HL-60 (cell line): Measurements from ENCODE around the gene BRIP1.

Experiments used
- DNase-seq, 2 experiments: peaks; one replicate each; pipeline ENCODE4 v3.0.0-alpha.2; 2010 to 2020; ENCODE audit warnings: low read depth in 1 of 2, low spot score in 1 of 2
- H3K27ac ChIP-seq: fragments of 250-450 bp; sonication (Bioruptor Pico); replicated peaks from 2 replicates; pipeline ENCODE4 v1.5.1; 2020; ENCODE audit warnings: mild to moderate bottlenecking, moderate library complexity
- H3K27me3 ChIP-seq: fragments of 250-450 bp; sonication (Bioruptor Pico); 2 replicates; pipeline ENCODE4 v1.5.1; 2021; ENCODE audit warnings: mild to moderate bottlenecking, moderate library complexity; ENCODE audit not compliant: insufficient read depth, poor library complexity, severe bottlenecking
- H3K4me3 ChIP-seq: replicated peaks from 2 replicates; pipeline ENCODE4 v1.5.1; 2011; ENCODE audit warnings: mild to moderate bottlenecking, control low read depth, low read length; ENCODE audit not compliant: insufficient read depth
- CTCF ChIP-seq: IDR thresholded peaks from one replicate; pipeline ENCODE4 v1.5.1; 2011; ENCODE audit warnings: low read length, control low read depth, inconsistent platforms; ENCODE audit not compliant: insufficient read depth
- GABPA ChIP-seq: IDR thresholded peaks from 2 replicates; pipeline ENCODE4 v1.6.1; 2012; ENCODE audit warnings: low read depth
- POLR2AphosphoS5 ChIP-seq: IDR thresholded peaks from 2 replicates; pipeline ENCODE4 v1.6.1; 2012; ENCODE audit warnings: low read depth
- REST ChIP-seq: IDR thresholded peaks from 2 replicates; pipeline ENCODE4 v1.6.1; 2012; ENCODE audit warnings: low read depth; ENCODE audit not compliant: insufficient replicate concordance
- SPI1 ChIP-seq: IDR thresholded peaks from 2 replicates; pipeline ENCODE4 v1.6.1; 2012; ENCODE audit warnings: low read depth, mild to moderate bottlenecking, borderline replicate concordance

The BRIP1 gene

GRCh38 chr17:61744252-61744651 lies 119.1 kb downstream of the BRIP1 start:
- Histone ChIP-seq H3K27ac (no peak overlapping the region), H3K27me3 (no peaks in the 10 kb centered on the region), H3K4me3 (no peak overlapping the region)
- TF ChIP-seq SPI1 (no peak), CTCF (no peak), POLR2AphosphoS5 (no peak), GABPA (no peak), REST (no peak)
- DNase-seq, result no peak

- Histone ChIP-seq H3K4me3 (no peak overlapping the region), H3K27me3 (no peaks in the 10 kb centered on the region), H3K27ac (no peak overlapping the region)
- TF ChIP-seq POLR2AphosphoS5, result no peak
- no peak for TF ChIP-seq GABPA
- TF ChIP-seq CTCF, result no peak
- TF ChIP-seq REST, result no peak
- TF ChIP-seq SPI1, result no peak
- DNase-seq, result no peak
Measured at GRCh38 chr17:61743766-61744165, 119.6 kb downstream of the BRIP1 start.

- H3K27ac ChIP-seq, result no peak overlapping the region
- no peak for TF ChIP-seq REST
- TF ChIP-seq GABPA, result no peak
- TF ChIP-seq SPI1, result no peak
- TF ChIP-seq POLR2AphosphoS5, result no peak
- no peak for TF ChIP-seq CTCF
- DNase-seq, result no peak
- no peaks in the 10 kb centered on the region for H3K27me3 ChIP-seq
- H3K4me3 ChIP-seq, result no peak overlapping the region
Measured at GRCh38 chr17:61739002-61739401, 124.3 kb downstream of the BRIP1 start.
